Measurements from ENCODE around the gene FAM184B.
"Not testable (repeated sequence)": the region's sequence is repeated elsewhere in the genome, so short reads cannot be mapped to it uniquely, and the experiment has no call there.

The FAM184B gene

GRCh38 chr4:17682222-17682566 lies 99.2 kb downstream of the FAM184B start:
- no peak for DNase-seq (ENCODE audit: low read depth in 2 of 2)

- DNase-seq (ENCODE audit: low read depth in 2 of 2), result no peak
Measured at GRCh38 chr4:17681281-17682221, 99.9 kb downstream of the FAM184B start.

- DNase-seq (ENCODE audit: low read depth in 2 of 2), result no peak
Measured at GRCh38 chr4:17680559-17681280, 100.7 kb downstream of the FAM184B start.

- no peak for DNase-seq (ENCODE audit: low read depth in 2 of 2)
Measured at GRCh38 chr4:17670423-17670822, 111.0 kb downstream of the FAM184B start.

- no peak for DNase-seq (ENCODE audit: low read depth in 2 of 2)
Measured at GRCh38 chr4:17667653-17668201, 113.7 kb downstream of the FAM184B start.

GRCh38 chr4:17667253-17667652 lies 114.2 kb downstream of the FAM184B start:
- DNase-seq (ENCODE audit: low read depth in 2 of 2), result no peak

GRCh38 chr4:17665852-17666251 lies 115.6 kb downstream of the FAM184B start:
- DNase-seq (ENCODE audit: low read depth in 2 of 2), result no peak

GRCh38 chr4:17665346-17665745 lies 116.1 kb downstream of the FAM184B start:
- DNase-seq (ENCODE audit: low read depth in 2 of 2), result no peak

- DNase-seq (ENCODE audit: low read depth in 2 of 2), result no peak
Measured at GRCh38 chr4:17664755-17665154, 116.7 kb downstream of the FAM184B start.

- DNase-seq (ENCODE audit: low read depth in 2 of 2), result no peak
Measured at GRCh38 chr4:17662694-17663093, 118.7 kb downstream of the FAM184B start.

- not testable (repeated sequence) for DNase-seq (ENCODE audit: low read depth in 2 of 2)
Measured at GRCh38 chr4:17659196-17659595, 122.2 kb downstream of the FAM184B start.

- no peak for DNase-seq (ENCODE audit: low read depth in 2 of 2)
Measured at GRCh38 chr4:17657849-17658248, 123.6 kb downstream of the FAM184B start.

GRCh38 chr4:17657090-17657489 lies 124.3 kb downstream of the FAM184B start:
- no peak for DNase-seq (ENCODE audit: low read depth in 2 of 2)

- no peak for DNase-seq (ENCODE audit: low read depth in 2 of 2)
Measured at GRCh38 chr4:17654701-17655100, 126.7 kb downstream of the FAM184B start.

- no peak for DNase-seq (ENCODE audit: low read depth in 2 of 2)
Measured at GRCh38 chr4:17650406-17650805, 131.0 kb downstream of the FAM184B start.

GRCh38 chr4:17647927-17648326 lies 133.5 kb downstream of the FAM184B start:
- DNase-seq (ENCODE audit: low read depth in 2 of 2), result no peak

GRCh38 chr4:17647176-17647806 lies 134.1 kb downstream of the FAM184B start:
- DNase-seq (ENCODE audit: low read depth in 2 of 2), result no peak

- DNase-seq (ENCODE audit: low read depth in 2 of 2), result no peak
Measured at GRCh38 chr4:17646693-17647092, 134.7 kb downstream of the FAM184B start.

- no peak for DNase-seq (ENCODE audit: low read depth in 2 of 2)
Measured at GRCh38 chr4:17642398-17642783, 139.0 kb downstream of the FAM184B start.

GRCh38 chr4:17639136-17639535 lies 142.3 kb downstream of the FAM184B start:
- DNase-seq (ENCODE audit: low read depth in 2 of 2), result no peak

GRCh38 chr4:17636696-17637622 lies 144.5 kb downstream of the FAM184B start:
- peak; percentile 58 to 68 for DNase-seq (ENCODE audit: low read depth in 2 of 2)
